Body of pancreas (tissue), 4 donors: ENCODE results near the gene IL4I1.

Experiments used
- CTCF ChIP-seq, 7 experiments: fragments of 450-650 bp in 4 of 7; fragments of 200-600 bp in 3 of 7; sonication (generic) in 3 of 7; IDR thresholded peaks; one replicate each; pipeline ENCODE4 v1.5.1; 2016 to 2019; ENCODE audit warnings: antibody characterized with exemption in 7 of 7
- POLR2A ChIP-seq, 3 donors: fragments of 450-650 bp; IDR thresholded peaks; one replicate each; pipeline ENCODE4 v1.6.1; 2016; ENCODE audit warnings: antibody characterized with exemption in 3 of 3, mild to moderate bottlenecking in 2 of 3

DNA sequence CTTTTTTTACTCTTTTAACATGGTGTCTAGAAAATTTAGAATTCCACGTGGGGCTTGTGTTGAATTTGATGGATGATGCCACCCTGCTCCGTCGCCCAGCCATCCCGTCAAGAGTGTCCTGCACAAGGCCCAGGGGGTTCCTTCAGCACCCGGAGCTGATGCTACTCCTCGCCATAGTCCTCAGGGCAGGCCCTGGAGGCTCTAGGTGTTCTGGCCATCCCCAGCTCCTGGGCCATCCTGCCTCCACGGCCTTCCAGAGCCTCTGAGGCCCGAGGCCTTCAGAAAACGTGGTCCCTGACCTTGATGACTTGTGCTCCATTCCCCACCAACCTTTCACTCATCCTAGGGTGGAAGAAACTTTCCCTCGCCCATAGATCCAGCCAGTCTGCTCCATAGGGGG is 22.9 kb downstream of the IL4I1 start:
- TF ChIP-seq POLR2A (IDR thresholded peaks at IDR 0.05) (no peak), CTCF (IDR thresholded peaks at IDR 0.05) (no peak)
